ENCODE measurements around the gene ZNF154.

ZNF154 gene

GRCh38 chr19:57668635-57669034, 40.4 kb downstream of the ZNF154 start, which contains the start of gene ZSCAN4:
ZSCAN4 (plus strand) TSS chr19:57668935; CDS start chr19:57676146, 7,211 bp downstream.
- TF ChIP-seq CTCF (IDR thresholded peaks at IDR 0.05; ENCODE audit: insufficient read depth, low read length, missing control alignments) = no peak
- POLR2A ChIA-PET = no interaction called here
- no peak within 1 kb of the TSS for H3K4me3 ChIP-seq (ENCODE audit: low read depth, low read length)
- CTCF ChIA-PET = no interaction called here
- DNase-seq (ENCODE audit: low read depth, low spot score) = no peak

- TF ChIP-seq CTCF (IDR thresholded peaks at IDR 0.05; ENCODE audit: insufficient read depth, low read length, missing control alignments) = no peak
- no peak for DNase-seq (ENCODE audit: low read depth, low spot score)
- ChIA-PET POLR2A (no interaction called here), CTCF (no interaction called here)
- H3K4me3 ChIP-seq (ENCODE audit: low read depth, low read length) = no peak overlapping the region
Measured at GRCh38 chr19:57667228-57667627, 41.8 kb downstream of the ZNF154 start.

- ChIA-PET POLR2A (no interaction called here), CTCF (interaction anchor here (1.0 kb wide), 1 partner anchor 258 kb away, joined by 3 read pairs; no protein-coding TSS in a partner anchor)
- TF ChIP-seq CTCF (IDR thresholded peaks at IDR 0.05; ENCODE audit: insufficient read depth, low read length, missing control alignments) = no peak
- no peak overlapping the region for H3K4me3 ChIP-seq (ENCODE audit: low read depth, low read length)
- DNase-seq (ENCODE audit: low read depth, low spot score) = no peak
Measured at GRCh38 chr19:57665261-57665806, 43.7 kb downstream of the ZNF154 start.

GRCh38 chr19:57664269-57665127, 44.5 kb downstream of the ZNF154 start:
- no peak for TF ChIP-seq CTCF (IDR thresholded peaks at IDR 0.05; ENCODE audit: insufficient read depth, low read length, missing control alignments)
- no peak for DNase-seq (ENCODE audit: low read depth, low spot score)
- peak overlapping the region; percentile 58 for H3K4me3 ChIP-seq (ENCODE audit: low read depth, low read length)
- ChIA-PET CTCF (interaction anchor here (1.0 kb wide), 1 partner anchor 257 kb away, joined by 3 read pairs; no protein-coding TSS in a partner anchor), POLR2A (no interaction called here)

GRCh38 chr19:57656346-57656745, 52.7 kb downstream of the ZNF154 start:
- TF ChIP-seq CTCF (IDR thresholded peaks at IDR 0.05; ENCODE audit: insufficient read depth, low read length, missing control alignments) = no peak
- POLR2A ChIA-PET = no interaction called here
- CTCF ChIA-PET = no interaction called here

GRCh38 chr19:57655443-57655842, 53.6 kb downstream of the ZNF154 start:
- TF ChIP-seq CTCF (IDR thresholded peaks at IDR 0.05; ENCODE audit: insufficient read depth, low read length, missing control alignments) = no peak
- CTCF ChIA-PET = no interaction called here
- POLR2A ChIA-PET = no interaction called here
- DNase-seq (ENCODE audit: low read depth, low spot score) = no peak
- no peak overlapping the region for H3K4me3 ChIP-seq (ENCODE audit: low read depth, low read length)

More at GRCh38 chr19:57656346-57656745, 52.7 kb downstream of the ZNF154 start:
- H3K4me3 ChIP-seq (ENCODE audit: low read depth, low read length) = no peak overlapping the region
- DNase-seq (ENCODE audit: low read depth, low spot score) = no peak
